Colonic mucosa (tissue), 4 donors: ENCODE data around the gene OVOL2. TPM values are rescaled to one million over a fixed set of nuclear protein-coding genes. Genes with fewer than 3 reads are reported as not detected.

Experiments
- DNase-seq: peaks from one replicate; pipeline ENCODE4 v3.0.0-alpha.2; 2020
- H3K27ac ChIP-seq: fragments of 200-600 bp; one replicate; pipeline ENCODE4 v1.8.0; 2021
- H3K27me3 ChIP-seq: fragments of 200-600 bp; one replicate; pipeline ENCODE4 v1.8.0; 2021
- H3K36me3 ChIP-seq: fragments of 200-600 bp; one replicate; pipeline ENCODE4 v1.8.0; 2021
- H3K4me1 ChIP-seq: fragments of 200-600 bp; one replicate; pipeline ENCODE4 v1.8.0; 2021; ENCODE audit warnings: mild to moderate bottlenecking
- H3K4me3 ChIP-seq: fragments of 200-600 bp; one replicate; pipeline ENCODE4 v1.8.0; 2021
- H3K9ac ChIP-seq, 2 donors: one replicate each; pipeline ENCODE4 v1.7.0; 2013; ENCODE audit warnings: control low read depth in 2 of 2, low read depth in 2 of 2, low read length in 2 of 2
- H3K9me3 ChIP-seq: fragments of 200-600 bp; one replicate; pipeline ENCODE4 v1.8.0; 2021
- CTCF ChIP-seq: fragments of 200-600 bp; IDR thresholded peaks from one replicate; pipeline ENCODE4 v1.8.0; 2022; ENCODE audit warnings: antibody characterized with exemption, mild to moderate bottlenecking
- intact Hi-C: fragments of 100-400 bp; cut with DNase I; formaldehyde crosslinking; loops from one replicate; pipeline ENCODE4 v1.14.1; 2022
- total RNA-seq, 2 donors: library from RNA; stranded (reverse); fragmentation: NEBNext Ultra II Directional in 1 of 2; extraction: Animal tissue kit (Norgen Biotek cat#: 25700) in 1 of 2; gene quantifications; one replicate each; pipeline ENCODE4 v1.2.1, GENCODE V29; 2021
- donor health status: healthy.
- donor health status: DM: no; HTN: no; CAD: no.
- donor health status: DM: no; HTN: no; CAD: no.

Gene OVOL2
- total RNA-seq, 2 donors from 2014 or later: 13.5 to 22.8 TPM

- intact Hi-C loops: no loop called here
- Histone ChIP-seq H3K9ac (no peak overlapping the region), H3K4me3 (no peak overlapping the region)
Observed at GRCh38 chr20:18059603-18060002, 1.9 kb upstream of the OVOL2 start.

GRCh38 chr20:18058661-18059467, 1.1 kb upstream of the OVOL2 start:
- no peaks in the 10 kb centered on the region for H3K9me3 ChIP-seq
- H3K4me1 ChIP-seq: peaks cover 3% of the 10 kb centered on the region
- TF ChIP-seq CTCF: no peak
- intact Hi-C loops: no loop called here
- peaks cover 23% of the 10 kb centered on the region for H3K27me3 ChIP-seq
- peak overlapping the region; percentile 24 to 89 for H3K9ac ChIP-seq
- H3K36me3 ChIP-seq: no peaks in the 10 kb centered on the region
- peak overlapping the region; percentile 51 for H3K27ac ChIP-seq
- peak; percentile 64 for DNase-seq
- peak overlapping the region; percentile 27 for H3K4me3 ChIP-seq

More at GRCh38 chr20:18059603-18060002, 1.9 kb upstream of the OVOL2 start:
- no peak for DNase-seq
- no peak for TF ChIP-seq CTCF
- Histone ChIP-seq H3K36me3 (no peaks in the 10 kb centered on the region), H3K27me3 (peaks cover 23% of the 10 kb centered on the region), H3K9me3 (no peaks in the 10 kb centered on the region), H3K4me1 (peaks cover 3% of the 10 kb centered on the region), H3K27ac (no peak overlapping the region)

- H3K27me3 ChIP-seq: peaks cover 23% of the 10 kb centered on the region
- H3K27ac ChIP-seq: peak overlapping the region; percentile 93
- H3K9ac ChIP-seq: peak overlapping the region; percentile 43 to 89
- no peaks in the 10 kb centered on the region for H3K9me3 ChIP-seq
- no peaks in the 10 kb centered on the region for H3K36me3 ChIP-seq
- TF ChIP-seq CTCF: no peak
- peaks cover 3% of the 10 kb centered on the region for H3K4me1 ChIP-seq
- no peak for DNase-seq
- intact Hi-C loops: no loop called here
- peak overlapping the region; percentile 63 for H3K4me3 ChIP-seq
Observed at GRCh38 chr20:18057994-18058349, 256 bp upstream of the OVOL2 start.

- Histone ChIP-seq H3K27me3 (peaks cover 23% of the 10 kb centered on the region), H3K27ac (peak overlapping the region; percentile 93), H3K9me3 (no peaks in the 10 kb centered on the region), H3K36me3 (no peaks in the 10 kb centered on the region), H3K9ac (peak overlapping the region; percentile 84 to 89), H3K4me3 (peak overlapping the region; percentile 63), H3K4me1 (peaks cover 3% of the 10 kb centered on the region)
- peak; percentile 77 for DNase-seq
- no peak for TF ChIP-seq CTCF
- intact Hi-C loops: no loop called here
Observed at GRCh38 chr20:18056174-18057100, 1.3 kb downstream of the OVOL2 start.

- no peak overlapping the region for H3K27ac ChIP-seq
- H3K4me3 ChIP-seq: peak overlapping the region; percentile 63
Observed at GRCh38 chr20:18055261-18055660, 2.5 kb downstream of the OVOL2 start.

More at GRCh38 chr20:18055261-18055660, 2.5 kb downstream of the OVOL2 start:
- no peak for DNase-seq
- no peaks in the 10 kb centered on the region for H3K9me3 ChIP-seq
- TF ChIP-seq CTCF: no peak
- H3K27me3 ChIP-seq: peaks cover 22% of the 10 kb centered on the region
- H3K9ac ChIP-seq: peak overlapping the region; percentile 68 to 72
- H3K4me1 ChIP-seq: peaks cover 3% of the 10 kb centered on the region
- intact Hi-C loops: no loop called here
- H3K36me3 ChIP-seq: no peaks in the 10 kb centered on the region
